Pancreas (tissue), 10 donors: ENCODE data around the gene CNTNAP5. TPM values are rescaled to one million over a fixed set of nuclear protein-coding genes. Genes with fewer than 3 reads are reported as not detected.

Experiments
- ATAC-seq, 4 donors: fragments of 200-7000 bp; cut with Tn5 transposase; one replicate each; pipeline versions ENCODE4 v1.8.0 to v1.9.1; 2020; ENCODE audit warnings: mild to moderate bottlenecking in 4 of 4, moderate library complexity in 4 of 4
- DNase-seq, 6 donors: peaks; one replicate each; pipeline ENCODE4 v3.0.0-alpha.2; 2020
- FAIRE-seq: peaks from 2 replicates; lab custom pipeline; 2012; peaks lifted over from hg19 to GRCh38; lab: Jason Lieb, UNC
- H3K27ac ChIP-seq, 4 donors: fragments of 200-600 bp; sonication (generic); 1 replicate in 3 of 4; 2 replicates in 1 of 4; pipeline versions ENCODE4 v1.5.0 to v1.8.0; 2020
- H3K27me3 ChIP-seq, 4 donors: fragments of 200-600 bp; one replicate each; pipeline ENCODE4 v1.8.0; 2021
- H3K36me3 ChIP-seq, 3 donors: fragments of 200-600 bp; sonication (generic) in 1 of 3; one replicate each; pipeline versions ENCODE4 v1.5.0 to v1.8.0; 2020 to 2021
- H3K4me1 ChIP-seq, 3 donors: fragments of 200-600 bp; one replicate each; pipeline ENCODE4 v1.8.0; 2021
- H3K4me3 ChIP-seq, 4 donors: fragments of 200-600 bp; sonication (generic) in 2 of 4; one replicate each; pipeline versions ENCODE4 v1.5.0 to v1.8.0; 2020 to 2021
- H3K9me3 ChIP-seq, 4 donors: fragments of 200-600 bp; one replicate each; pipeline ENCODE4 v1.8.0; 2021
- CTCF ChIP-seq, 4 donors: fragments of 200-600 bp; sonication (generic) in 3 of 4; IDR thresholded peaks; one replicate each; pipeline versions ENCODE4 v1.5.0 to v1.8.0; 2021; ENCODE audit warnings: antibody characterized with exemption in 4 of 4
- WGBS, 2 donors: extraction: QIAGEN DNeasy Blood & Tissue Kit; methylation state at CpG; one replicate each; pipeline ENCODE4 v1.1.7; 2013; 5-methylcytosine and 5-hydroxymethylcytosine counted together
- intact Hi-C, 3 donors: fragments of 100-400 bp; cut with DNase I; formaldehyde crosslinking; loops; one replicate each; pipeline versions ENCODE4 v1.11.1 to v1.14.2; 2022
- polyA plus RNA-seq, 2 donors: library from polyadenylated mRNA; stranded (reverse); fragments of 200-250 nt; gene quantifications; one replicate each; pipeline ENCODE4 v1.2.3, GENCODE V29; 2013
- total RNA-seq, 6 donors: library from RNA; stranded (reverse); fragmentation: NEBNext Ultra II Directional in 4 of 6; extraction: Animal tissue kit (Norgen Biotek cat#: 25700) in 4 of 6; gene quantifications; one replicate each; pipeline versions ENCODE4 v1.2.1 to v1.2.4, GENCODE V29; 2021 to 2023
- donor health status: healthy with polysubstance abuse.
- donor health status: DM: no; HTN: no; CAD: no; lungs with moderate emphysema.
- donor health status: DM: no; HTN: no; CAD: no.
- donor health status: control.
- donor health status: control.
- donor health status: Bipolar disorder and iron deficiency.
- donor health status: DM: yes; HTN: yes; CAD: no.
- donor health status: DM: no; HTN: no; CAD: no.
- donor health status: DM: no; HTN: no; CAD: no.
- donor health status: DM: yes; HTN: yes; CAD: no.

CNTNAP5 gene
- total and polyA plus RNA-seq, 8 donors = 0.05 to 0.43 (median 0.12) TPM

GRCh38 chr2:124485659-124486058 lies 460.6 kb downstream of the CNTNAP5 start:
- intact Hi-C loops = no loop called here
- Histone ChIP-seq H3K27me3 (no peaks in the 10 kb centered on the region), H3K4me1 (no peaks in the 10 kb centered on the region), H3K27ac (no peak overlapping the region), H3K36me3 (no peaks in the 10 kb centered on the region), H3K4me3 (no peak overlapping the region), H3K9me3 (no peaks in the 10 kb centered on the region)
- 83 to 84% methylated on average over 5 of the region's 5 CpGs for WGBS, 2 donors
- no peak for ATAC-seq
- no peak for TF ChIP-seq CTCF (IDR thresholded peaks at IDR 0.05)
- FAIRE-seq = no peak
- DNase-seq = no peak

GRCh38 chr2:124489686-124490085 lies 464.6 kb downstream of the CNTNAP5 start:
- no peak overlapping the region for H3K4me3 ChIP-seq
- intact Hi-C loops = no loop called here
- H3K27ac ChIP-seq = no peak overlapping the region
- ATAC-seq = no peak
- no peak for TF ChIP-seq CTCF (IDR thresholded peaks at IDR 0.05)
- H3K36me3 ChIP-seq = no peaks in the 10 kb centered on the region
- no peak for FAIRE-seq
- no peaks in the 10 kb centered on the region for H3K9me3 ChIP-seq
- H3K4me1 ChIP-seq = no peaks in the 10 kb centered on the region
- no peaks in the 10 kb centered on the region for H3K27me3 ChIP-seq
- no peak for DNase-seq

DNA sequence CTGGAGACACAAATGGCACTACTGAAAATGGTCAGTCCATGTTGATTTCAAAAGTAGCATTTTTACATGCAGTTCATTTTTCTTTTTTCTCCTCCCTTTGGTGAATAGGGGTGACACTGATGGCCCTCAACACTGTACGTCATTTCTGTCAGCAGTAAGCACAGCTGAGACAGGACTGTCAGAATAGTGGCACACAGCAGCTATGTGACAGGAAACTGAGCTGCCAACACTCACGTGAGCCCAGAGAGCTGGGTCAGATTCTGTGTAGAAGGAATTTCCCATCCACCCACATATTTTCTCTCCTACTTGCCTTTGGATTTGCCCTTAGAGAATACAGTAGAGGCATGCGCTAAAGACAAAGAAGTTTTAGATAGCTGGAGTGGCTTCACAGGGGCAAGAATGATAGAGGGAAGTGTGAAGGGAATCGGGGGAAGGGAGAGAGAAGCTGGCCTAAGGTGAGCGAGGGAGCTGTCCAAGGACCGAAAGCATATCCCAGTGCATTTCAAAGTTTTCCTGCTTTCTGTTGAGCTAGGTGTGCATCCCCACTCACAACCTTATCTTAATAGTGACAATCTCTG lies 476.6 kb downstream of the CNTNAP5 start:
- DNase-seq (no peak), FAIRE-seq (no peak), ATAC-seq (no peak)
- H3K27me3 ChIP-seq = no peaks in the 10 kb centered on the region
- WGBS, 2 donors = 48 to 61% methylated on average over 6 of the region's 6 CpGs
- no peak for TF ChIP-seq CTCF (IDR thresholded peaks at IDR 0.05)
- H3K27ac ChIP-seq = no peak overlapping the region
- no peak overlapping the region for H3K4me3 ChIP-seq
- intact Hi-C loops = no loop called here
- no peaks in the 10 kb centered on the region for H3K36me3 ChIP-seq
- no peaks in the 10 kb centered on the region for H3K4me1 ChIP-seq
- H3K9me3 ChIP-seq = no peaks in the 10 kb centered on the region

- Histone ChIP-seq H3K27me3 (no peaks in the 10 kb centered on the region), H3K36me3 (no peaks in the 10 kb centered on the region), H3K4me1 (no peaks in the 10 kb centered on the region), H3K4me3 (no peak overlapping the region), H3K9me3 (no peaks in the 10 kb centered on the region), H3K27ac (no peak overlapping the region)
- TF ChIP-seq CTCF (IDR thresholded peaks at IDR 0.05) = no peak
- DNase-seq (no peak), FAIRE-seq (no peak), ATAC-seq (no peak)
- intact Hi-C loops = no loop called here
- 43 to 44% methylated on average over 1 of the region's 1 CpG for WGBS, 2 donors
Measured at GRCh38 chr2:124514236-124514635, 489.1 kb downstream of the CNTNAP5 start.

- Histone ChIP-seq H3K4me1 (no peaks in the 10 kb centered on the region), H3K9me3 (no peaks in the 10 kb centered on the region), H3K36me3 (no peaks in the 10 kb centered on the region), H3K27me3 (no peaks in the 10 kb centered on the region), H3K27ac (no peak overlapping the region), H3K4me3 (no peak overlapping the region)
- intact Hi-C loops = no loop called here
- FAIRE-seq (no peak), DNase-seq (no peak), ATAC-seq (no peak)
- TF ChIP-seq CTCF (IDR thresholded peaks at IDR 0.05) = no peak
- WGBS, 2 donors = 54 to 65% methylated on average over 2 of the region's 2 CpGs
Measured at GRCh38 chr2:124520953-124521352, 495.9 kb downstream of the CNTNAP5 start.
